Dermis blood vessel endothelial cell (primary cell): ENCODE data around the gene RAD9A. TPM values are rescaled to one million over a fixed set of nuclear protein-coding genes. Genes with fewer than 3 reads are reported as not detected.

ENCODE experiments used
- DNase-seq: peaks from one replicate; pipeline ENCODE4 v3.0.0; 2010
- total RNA-seq: library from RNA; depleted of rRNA; stranded (reverse); fragments of >200 nt; gene quantifications from 2 replicates; pipeline ENCODE4 v1.2.3, GENCODE V29; 2014

The RAD9A gene
- 5.2 and 5.6 TPM in 2 replicates for total RNA-seq

- DNase-seq: peak; percentile 97
These were observed at the start of gene RAD9A for GRCh38 chr11:67391304-67392182. Gene RAD9A (plus strand): TSS chr11:67391986. CDS start chr11:67392045, 59 bp downstream.

GRCh38 chr11:67344264-67344663, 47.5 kb upstream of the RAD9A start:
- no peak for DNase-seq

- DNase-seq: no peak
These were observed 46.4 kb upstream of the RAD9A start for GRCh38 chr11:67345247-67345919.

- DNase-seq: peak; percentile 69
These were observed 45.6 kb upstream of the RAD9A start for GRCh38 chr11:67345920-67346819.

- DNase-seq: no peak
These were observed 43.6 kb upstream of the RAD9A start for GRCh38 chr11:67347964-67348749.

GRCh38 chr11:67349036-67349435, 42.8 kb upstream of the RAD9A start:
- DNase-seq: no peak

GRCh38 chr11:67349457-67349856, 42.3 kb upstream of the RAD9A start:
- DNase-seq: no peak

GRCh38 chr11:67349928-67350465, 41.8 kb upstream of the RAD9A start:
- no peak for DNase-seq

- DNase-seq: peak; percentile 90
These were observed 40.3 kb upstream of the RAD9A start for GRCh38 chr11:67351275-67352005.

- DNase-seq: no peak
These were observed 39.1 kb upstream of the RAD9A start for GRCh38 chr11:67352546-67353316.

GRCh38 chr11:67353317-67354074, 38.3 kb upstream of the RAD9A start, which contains the start of gene POLD4:
Gene POLD4 (minus strand): TSS chr11:67353546. CDS start chr11:67353399, 147 bp downstream.
- DNase-seq: peak; percentile 95

- DNase-seq: peak; percentile 92
These were observed 37.4 kb upstream of the RAD9A start for GRCh38 chr11:67354075-67355022.

- no peak for DNase-seq
These were observed 36.6 kb upstream of the RAD9A start for GRCh38 chr11:67355023-67355793.

- no peak for DNase-seq
These were observed 35.9 kb upstream of the RAD9A start for GRCh38 chr11:67355794-67356386.

- DNase-seq: no peak
These were observed 35.4 kb upstream of the RAD9A start for GRCh38 chr11:67356387-67356863.

GRCh38 chr11:67356864-67357561, 34.8 kb upstream of the RAD9A start:
- DNase-seq: peak; percentile 87
